Liver (tissue), 9 donors: ENCODE results near the gene CYB561. TPM values are rescaled to one million over a fixed set of nuclear protein-coding genes. Genes with fewer than 3 reads are reported as not detected.
A peak's percentile ranks its signal among the peaks of the same experiment; 100 is the strongest.

Experiments used
- DNase-seq: peaks from one replicate; pipeline ENCODE4 v3.0.0-alpha.2; 2017; ENCODE audit warnings: low spot score
- H3K27ac ChIP-seq, 2 donors: one replicate each; pipeline ENCODE4 v1.7.0; 2013; ENCODE audit warnings: inconsistent platforms in 2 of 2, low read length in 2 of 2, control low read depth in 1 of 2, low read depth in 1 of 2, mild to moderate bottlenecking in 1 of 2
- H3K27me3 ChIP-seq, 4 donors: one replicate each; pipeline versions ENCODE4 v1.6.1 to v1.7.0; 2013; ENCODE audit warnings: low read length in 3 of 4, inconsistent platforms in 1 of 4, mild to moderate bottlenecking in 1 of 4, moderate library complexity in 1 of 4; ENCODE audit not compliant: control insufficient read depth in 4 of 4, insufficient read depth in 4 of 4
- H3K36me3 ChIP-seq, 4 donors: one replicate each; pipeline versions ENCODE4 v1.6.1 to v1.7.0; 2013; ENCODE audit warnings: low read length in 3 of 4, mild to moderate bottlenecking in 3 of 4, low read depth in 1 of 4, moderate library complexity in 1 of 4; ENCODE audit not compliant: control insufficient read depth in 4 of 4, insufficient read depth in 3 of 4
- H3K4me1 ChIP-seq, 4 donors: one replicate each; pipeline versions ENCODE4 v1.6.1 to v1.7.0; 2013; ENCODE audit warnings: low read length in 3 of 4, mild to moderate bottlenecking in 3 of 4, moderate library complexity in 1 of 4; ENCODE audit not compliant: control insufficient read depth in 4 of 4, insufficient read depth in 4 of 4
- H3K4me3 ChIP-seq, 3 donors: one replicate each; pipeline versions ENCODE4 v1.6.1 to v1.7.0; 2013; ENCODE audit warnings: low read length in 3 of 3, control low read depth in 1 of 3, low read depth in 1 of 3, mild to moderate bottlenecking in 1 of 3
- H3K9ac ChIP-seq, 2 donors: one replicate each; pipeline ENCODE4 v1.7.0; 2013; ENCODE audit warnings: low read length in 2 of 2, mild to moderate bottlenecking in 2 of 2, moderate library complexity in 2 of 2, control low read depth in 1 of 2, low read depth in 1 of 2
- H3K9me3 ChIP-seq, 4 donors: one replicate each; pipeline versions ENCODE4 v1.6.1 to v1.7.0; 2013; ENCODE audit warnings: low read length in 3 of 4; ENCODE audit not compliant: control insufficient read depth in 4 of 4
- CTCF ChIP-seq: fragments of 150-350 bp; IDR thresholded peaks from 2 replicates; pipeline ENCODE4 v1.5.1; 2017; ENCODE audit warnings: improper control_type of control experiment, low read depth, low read length; ENCODE audit not compliant: missing input control
- EGR1 ChIP-seq, 2 donors: IDR thresholded peaks; 2 replicates each; pipeline ENCODE4 v1.6.1; 2016 to 2018; ENCODE audit warnings: antibody characterized with exemption in 2 of 2, low read depth in 2 of 2
- FOXA2 ChIP-seq: IDR thresholded peaks from 2 replicates; pipeline ENCODE4 v1.6.1; 2016; ENCODE audit warnings: antibody characterized with exemption
- GABPA ChIP-seq, 2 donors: IDR thresholded peaks in 1 of 2; conservative IDR thresholded peaks in 1 of 2; 2 replicates each; pipeline ENCODE4 v1.6.1; 2016; ENCODE audit warnings: antibody characterized with exemption in 2 of 2, mild to moderate bottlenecking in 1 of 2, moderate library complexity in 1 of 2
- HNF4G ChIP-seq: IDR thresholded peaks from 2 replicates; pipeline ENCODE4 v1.6.1; 2016; ENCODE audit warnings: antibody characterized with exemption
- NR2F2 ChIP-seq: IDR thresholded peaks from 2 replicates; pipeline ENCODE4 v1.6.1; 2016; ENCODE audit warnings: antibody characterized with exemption
- RAD21 ChIP-seq, 2 donors: IDR thresholded peaks; 2 replicates each; pipeline ENCODE4 v1.6.1; 2016; ENCODE audit warnings: antibody characterized with exemption in 2 of 2, mild to moderate bottlenecking in 2 of 2
- RXRA ChIP-seq, 2 donors: IDR thresholded peaks; 2 replicates each; pipeline ENCODE4 v1.6.1; 2017 to 2018; ENCODE audit warnings: antibody characterized with exemption in 2 of 2, mild to moderate bottlenecking in 1 of 2
- SP1 ChIP-seq: IDR thresholded peaks from 2 replicates; pipeline ENCODE4 v1.6.1; 2018; ENCODE audit warnings: antibody characterized with exemption, mild to moderate bottlenecking
- YY1 ChIP-seq: IDR thresholded peaks from 2 replicates; pipeline ENCODE4 v1.6.1; 2016; ENCODE audit warnings: antibody characterized with exemption, mild to moderate bottlenecking
- WGBS: extraction: QIAGEN DNeasy Blood & Tissue Kit; methylation state at CpG from one replicate; pipeline ENCODE4 v1.1.7; 2013; 5-methylcytosine and 5-hydroxymethylcytosine counted together
- polyA plus RNA-seq, 2 donors: library from polyadenylated mRNA; stranded (reverse) in 1 of 2; unstranded in 1 of 2; fragments of 200-250 nt in 1 of 2; fragments of >200 nt in 1 of 2; fragmentation: Nextera tagmentation in 1 of 2; extraction: Ambion mirVana in 1 of 2; gene quantifications; one replicate each; pipeline versions ENCODE4 v1.2.1 to v1.2.3, GENCODE V29; 2013 to 2015
- total RNA-seq, 2 donors: library from RNA; depleted of rRNA; stranded (reverse); fragments of >200 nt; gene quantifications; one replicate each; pipeline ENCODE4 v1.2.3, GENCODE V29; 2014
- donor health status: healthy.
- donor health status: healthy.
- donor health status: healthy.
- donor health status: healthy.
- donor health status: healthy.

Gene CYB561
- total and polyA plus RNA-seq, 4 donors, result 0.93 to 18.5 (median 12.9) TPM

- TF ChIP-seq RXRA (IDR thresholded peaks at IDR 0.05), result no peak
- TF ChIP-seq RAD21 (IDR thresholded peaks at IDR 0.05), result peak; percentile 80 to 90
- TF ChIP-seq CTCF, result peak; percentile 77
- Histone ChIP-seq H3K4me3 (no peak overlapping the region), H3K36me3 (no peaks in the 10 kb centered on the region), H3K9me3 (no peaks in the 10 kb centered on the region), H3K9ac (no peak overlapping the region), H3K27ac (no peak overlapping the region), H3K4me1 (peaks cover 5 to 16% (median 10%) of the 10 kb centered on the region in 4 donors), H3K27me3 (peaks cover 0 to 8% (median 4%) of the 10 kb centered on the region in 4 donors)
- peak; percentile 65 for DNase-seq
- WGBS, result 45% methylated on average over 16 of the region's 16 CpGs
Measured at GRCh38 chr17:63478814-63479494, 32.8 kb upstream of the CYB561 start.

- Histone ChIP-seq H3K9me3 (no peaks in the 10 kb centered on the region), H3K36me3 (no peaks in the 10 kb centered on the region), H3K4me3 (peak overlapping the region in 2 of 3 donors; percentile 29 to 57), H3K4me1 (peaks cover 5 to 16% (median 10%) of the 10 kb centered on the region in 4 donors), H3K27ac (no peak overlapping the region), H3K9ac (no peak overlapping the region), H3K27me3 (peaks cover 0 to 8% (median 4%) of the 10 kb centered on the region in 4 donors)
- WGBS, result 13% methylated on average over 44 of the region's 44 CpGs
- DNase-seq, result no peak
- TF ChIP-seq FOXA2 (no peak), GABPA (IDR thresholded peaks at IDR 0.05 in 1 of 2, conservative IDR thresholded peaks at IDR 0.05 in 1 of 2) (no peak), RXRA (IDR thresholded peaks at IDR 0.05) (no peak), CTCF (no peak), YY1 (no peak), NR2F2 (no peak), HNF4G (no peak), SP1 (no peak), RAD21 (IDR thresholded peaks at IDR 0.05) (no peak), EGR1 (IDR thresholded peaks at IDR 0.05; ENCODE audit: low read depth in 2 of 2) (no peak)
Measured at GRCh38 chr17:63477480-63478440, 31.7 kb upstream of the CYB561 start.
